ENCODE data around the gene RGMA.

The RGMA gene

DNA sequence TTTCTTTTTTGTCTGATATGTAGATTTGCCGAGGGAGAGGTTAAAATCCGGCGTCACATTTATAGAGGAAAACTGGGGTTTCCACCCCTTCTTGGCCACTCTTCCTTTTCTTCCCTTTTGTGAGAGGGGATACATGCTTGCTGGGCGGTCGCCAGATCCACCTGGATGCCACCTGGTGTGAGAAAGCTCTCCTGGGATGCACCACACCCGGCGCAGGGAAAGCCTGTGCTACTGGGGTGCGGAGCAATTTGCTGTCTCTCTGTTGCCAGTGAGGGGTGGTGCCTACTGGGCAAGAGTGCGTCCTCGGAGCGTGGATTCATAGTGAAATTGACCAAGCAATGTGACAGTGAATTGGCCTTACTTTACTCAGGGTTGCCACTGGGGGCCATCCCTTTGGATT lies 2.5 kb upstream of the RGMA start:
- no peak for DNase-seq

DNA sequence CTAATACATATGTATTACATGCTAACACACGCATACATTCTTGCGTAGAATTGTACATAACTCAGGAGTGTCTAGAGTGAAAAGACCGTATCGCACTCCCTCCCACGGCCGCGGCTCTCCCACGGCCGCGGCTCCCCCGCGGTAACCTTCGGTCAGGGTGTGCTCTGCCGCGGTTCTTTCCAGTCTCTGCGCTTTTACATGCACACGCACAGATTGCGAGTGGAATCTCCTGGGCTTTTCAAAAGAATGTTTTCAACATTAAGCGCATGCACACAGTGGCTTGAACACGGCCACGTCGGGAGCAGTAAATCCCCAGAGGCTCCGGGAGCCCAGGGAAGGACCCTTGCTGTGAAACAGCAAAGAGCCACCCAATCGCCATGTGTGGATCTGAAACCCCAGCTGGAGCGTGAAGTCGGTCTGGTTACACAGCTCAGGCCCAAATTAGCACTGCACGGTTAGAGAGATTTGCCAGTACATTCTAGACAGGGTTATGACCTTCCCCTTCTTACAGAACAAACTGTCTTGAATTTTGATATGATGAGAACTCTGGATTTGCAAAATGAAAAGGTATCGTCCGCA lies 805 bp upstream of the RGMA start:
- DNase-seq: no peak

DNA sequence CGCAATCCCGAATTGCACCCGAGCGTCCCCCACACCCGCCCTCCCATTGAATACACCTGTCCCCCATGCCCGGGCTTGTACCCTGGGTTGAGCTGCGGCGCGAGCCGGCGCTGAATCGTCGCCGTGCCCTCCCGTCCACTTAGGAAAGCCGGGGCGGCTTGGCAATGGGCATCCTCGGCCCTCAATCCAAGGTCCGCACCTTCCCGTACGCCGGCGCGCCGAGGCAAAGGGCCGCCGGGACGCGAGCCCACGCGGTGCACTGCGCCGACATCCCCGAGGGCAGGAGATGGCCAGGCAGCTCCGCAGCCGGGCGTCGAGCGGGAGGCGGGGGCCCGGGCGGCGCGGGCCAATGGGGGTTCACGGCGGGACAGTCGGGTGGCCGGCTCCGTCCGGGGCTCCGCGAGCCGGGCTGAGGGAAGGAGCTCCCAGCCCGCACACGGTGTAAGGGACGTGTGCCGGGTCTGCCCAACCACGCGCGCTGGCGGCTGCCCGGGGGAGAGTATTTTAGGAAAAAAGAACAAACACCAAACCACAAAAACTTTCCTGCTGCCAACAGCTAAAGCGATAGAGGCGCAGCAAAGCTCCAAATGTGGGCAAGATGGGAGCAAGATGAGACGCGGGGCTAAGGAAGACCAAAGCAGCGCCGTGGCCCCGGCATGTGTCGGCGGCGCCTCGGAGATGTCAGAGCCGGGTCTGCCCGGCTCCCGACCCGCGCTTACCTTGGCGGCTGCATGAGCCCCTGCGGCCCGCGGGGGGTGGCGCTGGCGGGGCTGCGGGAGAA lies 621 bp downstream of the RGMA start:
- DNase-seq: no peak

DNA sequence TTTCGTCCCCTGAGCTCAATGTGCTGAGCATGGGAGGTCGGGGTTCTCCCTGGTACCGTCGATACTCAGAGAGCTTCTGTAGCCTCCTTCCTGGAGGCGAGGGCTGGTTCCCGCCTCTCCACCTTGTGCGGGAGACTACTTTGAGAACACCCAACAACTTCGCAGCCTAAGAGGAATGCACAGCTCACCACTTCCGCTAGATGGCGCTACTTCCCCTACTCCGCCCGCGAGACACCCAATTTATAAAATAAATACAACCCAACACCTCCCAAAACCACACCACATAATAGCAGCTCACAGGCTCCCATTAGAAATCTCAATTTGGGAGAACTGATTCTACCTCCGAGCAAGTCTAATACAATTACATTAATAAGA lies 1.2 kb downstream of the RGMA start:
- peak; percentile 60 for DNase-seq

DNA sequence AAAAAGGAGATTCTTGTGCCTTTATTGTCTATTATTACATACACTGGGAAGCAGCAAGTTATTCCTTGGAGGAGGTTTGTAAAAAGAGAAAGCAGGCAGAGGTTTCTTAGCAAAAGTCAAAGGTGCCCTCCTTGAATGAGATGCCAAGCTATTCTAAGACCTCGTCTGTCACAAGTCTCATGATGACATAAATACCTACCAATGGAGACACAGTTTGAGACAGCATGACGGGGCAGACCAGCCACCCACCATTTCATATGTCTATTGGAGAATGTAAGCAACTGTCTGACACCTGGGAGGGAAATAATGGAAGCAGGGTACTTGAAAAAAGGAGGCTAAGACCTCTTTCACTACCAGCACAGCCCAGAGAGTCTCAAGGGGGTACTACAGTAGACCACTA lies 2.2 kb downstream of the RGMA start:
- DNase-seq: no peak

DNA sequence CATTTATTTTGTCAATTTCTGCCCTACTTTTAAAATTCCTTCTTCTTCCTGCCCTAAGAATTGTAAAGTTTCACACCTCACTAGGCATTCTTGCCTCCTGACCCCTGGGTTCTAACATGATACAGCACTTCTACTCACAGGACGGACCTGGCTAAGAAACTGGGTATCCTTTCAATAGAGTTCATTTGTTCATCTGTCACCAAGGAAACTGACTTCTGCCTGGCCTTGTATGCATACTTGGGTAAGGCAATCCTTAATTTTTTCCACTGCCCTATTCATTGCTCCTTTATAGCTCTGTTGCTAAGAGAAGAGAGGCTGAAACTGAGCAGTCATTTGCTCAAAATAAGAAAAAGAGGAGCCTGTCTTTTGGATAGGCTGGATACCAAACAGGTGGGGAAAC lies 3.3 kb downstream of the RGMA start:
- DNase-seq: no peak

DNA sequence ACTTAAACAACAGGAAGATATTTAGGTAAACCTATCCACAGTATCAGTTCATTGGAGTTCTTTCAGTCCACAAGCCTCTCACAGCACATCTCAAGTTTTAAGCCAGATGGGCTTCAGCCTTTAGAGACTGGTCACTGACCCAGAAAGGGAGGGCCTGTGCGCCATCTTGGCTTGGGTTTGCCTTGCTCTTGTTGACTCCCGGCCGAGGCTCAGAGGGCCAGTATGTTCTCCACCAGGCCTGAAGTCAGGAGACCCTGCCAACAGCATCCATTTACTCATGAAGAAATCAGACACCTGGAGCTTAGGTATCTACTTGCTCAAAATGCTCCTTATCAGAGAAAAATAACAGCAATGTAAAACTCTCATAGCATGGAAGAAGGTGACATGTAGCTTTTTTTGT lies 6.2 kb downstream of the RGMA start:
- no peak for DNase-seq

DNA sequence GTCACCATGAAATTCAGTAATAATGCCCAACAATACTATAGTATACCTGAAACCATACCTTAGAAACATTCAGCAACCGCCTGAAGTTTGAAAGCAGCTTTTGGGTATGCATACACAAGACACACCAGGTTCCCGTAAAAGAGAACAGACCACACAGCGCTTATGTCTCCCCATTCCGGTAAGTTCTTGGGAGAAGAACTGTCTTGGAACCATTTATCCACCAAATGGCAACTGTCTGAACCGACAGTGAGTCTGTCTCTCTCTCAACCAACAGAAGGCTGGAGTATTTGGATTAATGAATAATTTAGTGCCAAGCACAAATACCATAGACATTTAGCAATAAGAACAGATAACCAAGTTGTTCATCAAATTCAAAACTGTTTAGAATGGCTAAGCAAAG lies 7.6 kb downstream of the RGMA start:
- no peak for DNase-seq

DNA sequence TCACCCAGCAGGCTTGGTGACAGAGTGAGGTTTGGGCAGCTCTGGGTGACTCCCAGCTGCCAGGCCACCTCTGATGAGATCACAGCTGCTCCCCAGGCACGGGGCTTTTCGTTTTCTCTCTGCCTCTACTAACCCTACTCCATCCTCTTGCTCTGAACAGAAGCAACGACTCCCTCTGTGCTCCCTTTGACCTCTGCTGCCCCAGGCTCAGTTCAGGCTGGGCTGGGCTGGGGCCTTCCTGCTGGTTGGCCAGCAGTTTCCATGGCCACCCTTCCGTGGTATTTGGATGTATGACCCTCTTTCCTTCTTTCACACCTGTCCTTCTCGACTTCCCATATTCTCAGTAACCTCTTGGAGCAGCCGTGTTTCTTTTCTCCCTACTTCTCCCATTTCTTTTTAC lies 8.6 kb downstream of the RGMA start:
- no peak for DNase-seq

DNA sequence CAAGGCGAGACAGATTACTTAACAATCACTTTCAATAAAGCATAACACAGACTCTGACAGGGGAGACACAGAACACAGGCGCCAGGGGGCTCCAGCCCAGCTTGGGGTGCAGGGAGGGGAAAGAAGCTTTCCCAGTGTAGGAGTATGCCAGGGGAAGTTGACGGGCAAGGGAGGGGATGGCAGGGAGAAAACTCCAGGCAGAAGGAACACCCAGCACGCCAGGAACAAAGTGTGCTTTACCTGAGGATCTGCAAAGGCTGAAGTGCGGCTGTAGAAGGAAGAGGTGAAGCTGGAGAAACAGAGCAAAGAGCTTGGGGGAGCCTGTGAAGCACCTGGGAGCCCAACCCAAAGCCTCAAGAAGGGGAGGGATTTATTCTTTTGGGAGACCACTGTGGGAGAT lies 12.1 kb downstream of the RGMA start:
- DNase-seq: no peak

DNA sequence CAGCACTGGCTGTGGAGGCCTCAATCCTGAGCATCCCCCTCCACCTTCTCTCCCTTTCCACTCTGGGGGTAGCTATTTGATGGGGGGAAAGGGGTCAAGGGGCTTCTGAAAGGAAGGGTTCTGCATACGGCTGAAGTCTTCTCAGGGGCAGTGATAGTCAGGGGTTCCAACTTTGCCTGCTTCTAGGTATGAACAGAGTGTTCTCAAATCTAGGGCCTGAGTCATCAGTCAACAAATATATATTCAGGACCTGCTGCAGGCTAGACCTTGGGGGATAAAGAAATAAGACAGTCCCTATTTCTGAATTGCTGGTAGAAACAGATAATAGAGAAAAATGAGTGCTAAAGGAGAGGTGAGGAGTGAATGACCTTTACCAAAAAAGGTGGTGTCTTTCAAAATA lies 12.8 kb downstream of the RGMA start:
- DNase-seq: no peak

DNA sequence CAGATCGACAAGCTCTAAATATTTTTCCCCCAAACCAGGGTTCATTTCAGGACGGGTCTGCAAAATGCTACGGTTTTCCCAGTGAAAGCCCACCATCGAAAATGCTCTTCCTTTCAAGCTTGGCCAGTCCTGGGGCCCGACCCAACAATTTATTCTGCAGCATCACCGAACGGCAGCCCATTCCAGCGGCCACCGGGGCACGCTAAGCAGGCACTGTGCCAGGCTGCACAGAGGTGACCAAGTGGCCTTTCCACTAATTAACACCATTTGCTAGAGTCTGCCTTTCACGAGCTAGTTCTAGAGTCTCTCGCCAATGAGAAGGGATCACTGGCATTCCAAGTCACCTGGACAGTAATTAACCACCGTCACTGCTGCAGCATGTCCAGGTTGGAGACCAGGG lies 14.4 kb downstream of the RGMA start:
- no peak for DNase-seq

DNA sequence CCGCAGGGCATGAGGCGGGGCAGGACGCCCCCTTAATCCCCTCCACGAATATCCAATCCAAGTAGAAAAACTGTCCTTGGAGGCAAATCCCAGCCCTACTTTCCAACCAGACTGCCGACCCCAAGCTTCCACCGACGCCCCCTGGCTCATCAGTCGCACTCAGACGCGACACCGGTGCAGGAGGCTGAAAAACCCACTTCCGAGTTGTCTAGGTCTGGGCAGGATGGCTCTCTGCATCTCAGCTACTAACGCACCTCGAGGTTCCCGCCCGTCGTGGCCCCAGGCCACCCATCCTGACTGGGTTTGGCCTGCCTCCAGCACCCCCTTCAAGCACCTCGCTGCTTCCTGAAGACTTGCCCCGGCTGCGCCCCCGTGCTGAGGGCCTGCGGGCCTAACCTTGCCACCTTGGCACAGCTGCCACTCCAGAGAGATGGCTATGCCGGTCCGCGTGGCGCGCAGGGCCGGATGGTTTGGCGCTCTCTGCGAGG lies 15.5 kb downstream of the RGMA start:
- no peak for DNase-seq

DNA sequence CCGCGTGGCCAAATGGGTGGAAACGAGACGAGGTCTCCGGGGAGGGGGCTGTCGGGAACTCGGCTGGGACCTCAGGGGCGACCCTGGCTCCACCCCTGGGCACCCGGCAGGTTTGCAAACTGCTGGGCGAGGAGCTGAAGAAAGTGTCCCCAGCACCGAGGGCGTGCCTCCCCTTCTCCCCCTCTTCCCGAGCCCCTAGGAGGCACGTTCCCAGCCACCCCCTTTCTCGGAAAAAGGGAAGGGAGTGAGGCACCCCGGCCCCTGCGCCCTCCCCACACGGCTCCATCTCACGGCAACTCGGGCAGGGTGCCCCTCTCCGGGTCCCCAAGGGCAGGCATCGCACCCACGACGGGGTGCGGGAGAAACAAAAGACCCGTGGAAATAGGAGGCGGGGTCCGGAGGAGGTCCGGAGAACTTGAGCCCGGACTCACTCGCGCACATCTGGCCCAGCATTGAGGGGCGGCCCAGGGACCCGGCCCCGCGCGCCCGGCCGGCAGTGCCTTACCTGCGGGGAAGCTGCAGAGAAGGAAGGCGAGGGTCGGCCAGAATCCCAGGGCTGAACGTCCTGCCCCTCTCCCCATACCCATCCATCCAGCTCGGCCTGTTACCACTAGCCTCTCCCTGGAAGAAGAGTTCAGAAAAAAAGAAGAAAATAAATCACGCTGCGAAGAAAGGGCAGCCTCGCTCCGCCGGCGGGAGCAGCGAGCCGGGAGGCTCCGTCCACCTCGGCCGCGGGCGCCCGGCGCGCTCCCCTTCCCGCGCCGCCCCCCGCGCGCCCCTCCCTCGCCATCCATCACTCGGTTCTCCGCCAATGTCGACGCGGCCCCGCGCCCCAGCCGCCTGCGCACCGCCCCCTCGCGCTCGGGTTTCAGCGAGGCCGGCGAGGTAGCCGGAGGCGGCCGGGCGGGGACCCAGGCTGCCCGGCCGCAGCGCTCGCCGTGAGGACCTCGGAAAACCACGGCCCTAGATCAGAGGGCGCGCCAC lies 16.3 kb downstream of the RGMA start:
- no peak for DNase-seq

DNA sequence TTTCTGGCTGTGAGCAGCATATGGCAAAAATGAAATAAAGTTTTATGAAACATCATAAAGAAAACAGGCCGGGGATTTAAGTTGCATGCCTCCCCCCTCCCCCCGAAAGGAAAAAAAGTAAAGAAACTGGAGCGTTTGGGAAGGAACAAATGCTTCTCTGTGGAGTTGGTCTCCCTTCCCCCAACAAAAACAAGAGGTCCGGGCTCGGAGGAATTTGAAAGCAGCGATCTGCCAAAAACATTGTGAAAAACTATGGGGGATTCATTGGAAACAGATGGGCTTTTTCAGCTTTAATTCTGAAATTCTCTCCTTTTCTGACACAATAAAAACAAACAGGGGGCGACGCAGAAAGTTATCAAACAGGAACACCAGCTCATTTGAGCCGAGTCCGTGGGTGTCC lies 17.0 kb downstream of the RGMA start:
- DNase-seq: no peak

DNA sequence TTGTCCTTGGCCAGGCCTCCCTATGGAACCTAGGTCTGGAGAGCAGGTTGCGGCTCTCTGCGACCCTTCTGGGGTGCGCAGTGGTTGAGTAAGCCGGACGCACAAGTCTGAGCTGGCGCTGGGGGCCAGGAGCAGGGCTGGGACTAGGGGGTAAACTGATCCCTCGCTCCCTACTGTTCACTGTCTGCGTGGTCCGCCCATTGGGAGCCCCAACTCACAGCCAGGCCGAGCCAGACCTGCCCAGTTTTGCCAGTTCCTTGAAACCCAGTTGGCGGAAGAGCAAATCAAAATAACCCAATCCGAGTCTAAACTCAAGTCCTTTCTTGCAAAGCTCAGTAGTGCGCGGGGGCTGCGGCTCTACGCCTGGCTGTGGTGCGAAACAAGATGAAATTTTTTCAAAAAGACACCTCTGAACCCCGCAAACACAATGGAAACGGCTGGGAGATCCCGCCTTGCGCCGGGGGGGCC lies 17.5 kb downstream of the RGMA start:
- DNase-seq: no peak

DNA sequence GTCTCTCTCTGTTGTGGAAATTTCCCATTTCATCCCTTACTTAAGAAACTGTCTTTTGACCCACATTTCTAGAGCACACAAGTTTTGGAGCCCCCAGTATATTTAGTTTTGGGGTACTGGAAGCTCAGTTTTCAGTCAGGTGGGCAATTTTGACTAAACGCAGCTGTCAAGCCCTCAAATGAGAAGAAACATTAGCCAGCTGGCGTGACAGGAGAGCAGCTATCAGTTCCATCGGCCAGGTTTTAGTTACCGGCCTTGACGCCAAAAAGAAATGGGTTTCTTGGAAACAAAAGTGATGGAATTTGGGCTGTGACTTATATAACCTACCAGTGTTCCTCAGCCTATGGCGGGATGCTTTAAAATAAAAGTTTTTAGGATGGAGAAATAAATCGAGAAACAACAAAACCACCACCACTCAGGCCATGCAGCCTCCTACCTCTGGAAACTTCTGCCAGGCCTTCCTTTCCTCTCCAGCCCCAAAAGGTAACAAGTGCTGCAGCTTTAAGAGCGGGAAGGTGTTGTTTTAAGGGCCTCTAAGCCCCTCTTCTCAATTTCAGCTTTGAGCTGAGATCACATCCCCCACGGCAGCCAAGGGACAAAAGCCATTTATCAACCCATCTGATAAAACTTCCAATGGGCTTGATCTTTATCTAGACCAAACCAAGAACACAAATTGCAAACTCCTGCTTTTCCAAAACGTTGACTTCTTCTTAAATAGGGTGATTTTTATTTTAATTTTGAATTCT lies 18.3 kb downstream of the RGMA start:
- DNase-seq: no peak

DNA sequence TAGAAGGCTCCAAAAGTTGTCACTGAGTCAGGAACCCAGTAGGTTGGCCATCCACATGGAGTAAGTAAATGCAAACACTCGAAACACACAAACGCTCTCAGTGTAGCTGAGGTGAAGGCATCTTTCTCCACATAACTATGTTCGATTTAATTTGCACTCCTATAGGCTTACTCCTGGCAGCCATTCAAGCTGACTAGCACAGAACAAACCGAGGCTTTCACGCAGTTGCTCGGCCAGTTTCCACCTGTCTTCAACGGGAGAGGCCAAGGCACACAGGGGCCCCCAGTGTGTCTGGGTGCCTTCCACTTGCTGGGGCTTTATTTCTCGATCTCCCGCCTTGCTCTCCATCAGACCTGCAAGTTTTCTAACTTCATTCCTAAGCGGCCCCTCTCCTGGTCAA lies 18.9 kb downstream of the RGMA start:
- DNase-seq: no peak

DNA sequence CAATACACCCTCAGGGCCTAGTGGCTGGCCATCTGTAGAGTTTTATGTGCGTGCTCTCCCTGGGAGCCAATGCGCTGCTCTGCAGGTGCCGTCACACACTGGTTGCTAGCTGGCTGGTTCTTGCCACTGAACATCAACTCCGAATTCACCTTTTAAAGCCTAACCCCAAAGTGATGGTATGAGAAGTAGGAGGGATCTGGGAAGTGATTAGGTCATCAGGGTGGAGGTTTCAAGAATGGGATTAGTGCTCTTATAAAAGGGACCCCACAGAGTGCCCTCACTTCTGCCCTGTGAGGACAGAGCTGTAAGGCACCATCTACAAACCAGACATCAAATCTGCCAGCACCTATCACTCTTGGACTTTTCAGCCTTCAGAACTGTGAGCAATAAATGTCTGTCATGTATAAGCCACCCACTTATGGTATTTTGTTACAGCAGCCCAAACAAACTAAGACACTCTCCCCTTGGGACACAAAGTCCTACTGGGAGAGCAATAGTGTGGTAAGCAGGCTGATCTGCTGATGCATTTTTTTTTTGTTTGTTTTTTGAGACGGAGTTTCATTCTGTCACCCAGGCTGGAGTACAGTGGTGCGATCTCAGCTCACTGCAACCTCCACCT lies 20.3 kb downstream of the RGMA start:
- DNase-seq: no peak

DNA sequence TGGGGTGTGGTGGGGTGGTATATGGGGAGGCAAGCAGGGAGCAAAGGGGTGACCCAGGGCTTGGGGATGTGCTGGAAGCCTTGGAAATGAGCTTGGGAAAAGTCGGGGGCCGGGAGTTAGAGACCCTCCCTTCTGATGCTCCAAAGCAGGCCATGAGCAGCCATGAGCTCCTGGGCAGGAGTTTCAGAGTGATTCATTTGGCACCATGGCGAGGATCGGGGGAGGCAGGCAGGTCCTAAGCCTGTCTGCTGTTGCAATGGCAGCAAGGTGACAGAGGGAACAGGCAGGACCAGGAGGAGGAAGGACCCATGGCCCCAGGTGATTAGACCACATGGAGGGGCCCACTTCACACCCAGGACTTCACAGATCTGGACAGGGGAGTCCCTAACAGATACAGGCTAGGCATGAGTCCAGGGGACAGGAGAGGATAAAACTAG lies 21.3 kb downstream of the RGMA start:
- DNase-seq: no peak

DNA sequence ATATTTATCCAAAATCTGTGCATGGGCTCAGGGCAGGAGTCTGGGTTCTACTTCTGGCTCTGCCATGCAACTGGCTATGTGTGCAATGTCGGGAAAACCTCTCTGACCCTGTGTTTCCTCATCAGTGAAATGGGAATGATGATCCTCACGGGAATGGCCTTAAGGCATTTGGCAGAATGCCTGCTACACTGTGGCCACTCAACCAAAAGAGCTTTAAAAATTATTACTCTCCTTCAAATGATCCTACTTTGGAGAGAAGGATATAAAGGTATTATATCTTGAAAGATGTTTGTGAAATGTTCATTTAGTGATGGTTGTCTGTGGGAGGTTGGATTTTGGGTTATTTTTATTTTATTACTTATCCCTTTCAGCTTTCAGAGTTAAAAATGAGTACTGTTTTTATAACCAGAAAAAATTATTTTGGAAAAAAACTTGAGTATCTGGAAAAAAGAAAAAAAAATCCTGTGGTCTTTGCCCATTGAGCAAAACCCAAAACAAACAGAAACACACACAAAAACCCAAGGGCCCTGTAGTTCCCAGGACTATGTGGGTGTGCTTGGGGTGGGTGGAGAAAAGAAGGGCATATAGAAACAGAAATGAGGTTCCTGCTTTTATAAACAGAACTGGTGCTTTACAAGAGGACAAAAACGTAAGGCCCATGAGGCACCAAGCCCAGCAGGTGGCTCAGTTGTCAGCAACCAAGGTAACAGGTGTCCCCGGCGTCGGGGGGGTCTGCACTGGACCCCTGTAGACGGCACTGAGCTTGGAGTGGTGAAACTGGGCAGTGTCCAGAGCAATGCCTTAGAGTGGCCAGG lies 22.0 kb downstream of the RGMA start:
- no peak for DNase-seq
